ENCODE measurements around the gene RERE. TPM values are rescaled to one million over a fixed set of nuclear protein-coding genes. Genes with fewer than 3 reads are reported as not detected.

Gene RERE
- total RNA-seq, 2 donors from 2014 or later: 144 to 174 TPM

- ATAC-seq (ENCODE audit: insufficient number of reproducible peaks, low FRiP score, low read depth) (no peak), DNase-seq (ENCODE audit: low spot score) (no peak)
- no peak overlapping the region for H3K27ac ChIP-seq
- no peaks in the 10 kb centered on the region for H3K27me3 ChIP-seq (replicated peaks; ENCODE audit: insufficient read depth)
- peaks cover 17 to 72% of the 10 kb centered on the region in 2 donors for H3K4me1 ChIP-seq (ENCODE audit: control insufficient read depth in 1 of 2, low read depth in 2 of 2)
- TF ChIP-seq, protein P1, sequence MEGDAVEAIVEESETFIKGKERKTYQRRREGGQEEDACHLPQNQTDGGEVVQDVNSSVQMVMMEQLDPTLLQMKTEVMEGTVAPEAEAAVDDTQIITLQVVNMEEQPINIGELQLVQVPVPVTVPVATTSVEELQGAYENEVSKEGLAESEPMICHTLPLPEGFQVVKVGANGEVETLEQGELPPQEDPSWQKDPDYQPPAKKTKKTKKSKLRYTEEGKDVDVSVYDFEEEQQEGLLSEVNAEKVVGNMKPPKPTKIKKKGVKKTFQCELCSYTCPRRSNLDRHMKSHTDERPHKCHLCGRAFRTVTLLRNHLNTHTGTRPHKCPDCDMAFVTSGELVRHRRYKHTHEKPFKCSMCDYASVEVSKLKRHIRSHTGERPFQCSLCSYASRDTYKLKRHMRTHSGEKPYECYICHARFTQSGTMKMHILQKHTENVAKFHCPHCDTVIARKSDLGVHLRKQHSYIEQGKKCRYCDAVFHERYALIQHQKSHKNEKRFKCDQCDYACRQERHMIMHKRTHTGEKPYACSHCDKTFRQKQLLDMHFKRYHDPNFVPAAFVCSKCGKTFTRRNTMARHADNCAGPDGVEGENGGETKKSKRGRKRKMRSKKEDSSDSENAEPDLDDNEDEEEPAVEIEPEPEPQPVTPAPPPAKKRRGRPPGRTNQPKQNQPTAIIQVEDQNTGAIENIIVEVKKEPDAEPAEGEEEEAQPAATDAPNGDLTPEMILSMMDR (IDR thresholded peaks at IDR 0.05): no peak
- H3K36me3 ChIP-seq: peaks cover 37% of the 10 kb centered on the region
- no peak overlapping the region for H3K4me3 ChIP-seq
- no peaks in the 10 kb centered on the region for H3K9me3 ChIP-seq
Observed at GRCh38 chr1:8365661-8366362, 451.6 kb downstream of the RERE start.

DNA sequence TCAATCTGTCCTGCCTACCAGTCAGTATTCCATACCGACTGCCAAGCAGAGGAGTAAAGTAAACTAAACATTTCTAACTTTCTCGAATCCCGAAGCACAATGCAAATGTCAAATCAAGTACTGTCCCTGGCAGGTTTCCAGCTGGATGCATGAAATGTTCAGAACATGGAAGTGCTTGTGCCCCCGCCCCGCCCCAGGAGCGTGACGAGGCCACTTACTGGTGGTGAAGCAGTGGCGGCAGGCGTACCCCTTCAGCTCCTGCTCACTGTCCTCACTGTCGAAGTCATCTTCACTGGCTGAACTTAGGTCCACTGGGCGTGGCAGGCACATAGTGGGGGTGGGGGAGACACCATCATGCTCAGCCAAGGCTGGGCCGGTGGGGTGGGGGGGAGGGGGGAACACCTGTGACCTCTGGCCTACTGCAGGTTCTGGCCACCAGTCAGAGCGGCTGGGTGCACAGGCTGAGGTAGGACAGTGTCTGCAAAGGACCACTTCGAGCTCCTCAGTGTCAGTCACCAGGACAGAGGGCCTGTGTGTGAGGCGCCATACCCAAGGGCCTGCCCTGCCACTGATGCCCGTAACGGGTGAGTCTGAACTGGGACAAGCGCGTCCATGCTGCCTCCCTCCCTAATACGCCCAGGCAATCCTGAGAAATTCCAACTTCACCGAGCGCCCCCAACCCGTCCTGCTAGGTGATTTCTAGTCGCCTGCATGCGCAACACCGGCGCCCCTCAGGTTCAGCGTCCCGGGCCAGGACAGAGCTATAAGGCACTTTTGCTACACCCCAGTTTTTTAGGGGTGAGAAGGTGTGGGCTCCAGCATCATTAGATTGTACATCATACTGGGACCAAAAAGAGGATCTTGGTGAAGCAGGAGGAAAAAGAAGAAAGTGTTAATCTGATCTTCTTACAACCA lies 452.7 kb downstream of the RERE start:
- ATAC-seq (ENCODE audit: insufficient number of reproducible peaks, low FRiP score, low read depth): no peak
- H3K27ac ChIP-seq: peak overlapping the region in 1 of 2 donors; percentile 3
- DNase-seq (ENCODE audit: low spot score): no peak
- H3K4me1 ChIP-seq (ENCODE audit: control insufficient read depth in 1 of 2, low read depth in 2 of 2): peaks cover 12 to 61% of the 10 kb centered on the region in 2 donors
- no peaks in the 10 kb centered on the region for H3K9me3 ChIP-seq
- H3K27me3 ChIP-seq (replicated peaks; ENCODE audit: insufficient read depth): no peaks in the 10 kb centered on the region
- H3K36me3 ChIP-seq: peaks cover 45% of the 10 kb centered on the region
- no peak overlapping the region for H3K4me3 ChIP-seq
- TF ChIP-seq, protein P1 (IDR thresholded peaks at IDR 0.05): no peak

DNA sequence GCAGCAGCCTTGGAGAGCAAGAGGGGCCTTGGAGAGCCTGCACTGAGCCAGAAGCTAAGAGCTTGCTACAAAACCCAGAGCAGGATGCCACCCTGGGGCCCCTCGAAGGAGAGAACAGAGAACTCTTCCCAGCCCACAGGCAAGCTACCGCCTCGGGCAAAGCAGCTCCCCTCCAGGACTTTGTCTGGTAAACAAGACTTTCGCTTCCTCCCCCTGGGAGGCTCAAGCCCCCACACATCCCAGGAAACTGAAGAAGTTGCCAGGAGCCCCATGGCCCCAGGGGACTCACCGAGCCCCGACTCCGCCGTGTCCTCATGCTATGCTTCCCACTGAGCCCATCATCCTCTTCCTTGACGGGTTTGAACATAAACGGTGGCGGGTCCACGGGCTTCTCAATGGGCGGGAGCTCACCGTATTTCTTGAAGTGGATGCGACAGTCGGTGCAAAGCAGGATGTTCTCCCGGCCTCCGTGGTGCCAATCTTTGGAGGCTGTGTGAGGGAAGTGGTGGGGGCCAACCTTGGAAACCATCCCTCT lies 453.6 kb downstream of the RERE start:
- Histone ChIP-seq H3K9me3 (no peaks in the 10 kb centered on the region), H3K27ac (peak overlapping the region; percentile 3 to 62), H3K36me3 (peaks cover 53% of the 10 kb centered on the region), H3K4me3 (no peak overlapping the region), H3K27me3 (replicated peaks; ENCODE audit: insufficient read depth) (no peaks in the 10 kb centered on the region), H3K4me1 (ENCODE audit: control insufficient read depth in 1 of 2, low read depth in 2 of 2) (peaks cover 12 to 56% of the 10 kb centered on the region in 2 donors)
- ATAC-seq (ENCODE audit: insufficient number of reproducible peaks, low FRiP score, low read depth) (no peak), DNase-seq (ENCODE audit: low spot score) (no peak)
- TF ChIP-seq, protein P1 (IDR thresholded peaks at IDR 0.05): no peak

DNA sequence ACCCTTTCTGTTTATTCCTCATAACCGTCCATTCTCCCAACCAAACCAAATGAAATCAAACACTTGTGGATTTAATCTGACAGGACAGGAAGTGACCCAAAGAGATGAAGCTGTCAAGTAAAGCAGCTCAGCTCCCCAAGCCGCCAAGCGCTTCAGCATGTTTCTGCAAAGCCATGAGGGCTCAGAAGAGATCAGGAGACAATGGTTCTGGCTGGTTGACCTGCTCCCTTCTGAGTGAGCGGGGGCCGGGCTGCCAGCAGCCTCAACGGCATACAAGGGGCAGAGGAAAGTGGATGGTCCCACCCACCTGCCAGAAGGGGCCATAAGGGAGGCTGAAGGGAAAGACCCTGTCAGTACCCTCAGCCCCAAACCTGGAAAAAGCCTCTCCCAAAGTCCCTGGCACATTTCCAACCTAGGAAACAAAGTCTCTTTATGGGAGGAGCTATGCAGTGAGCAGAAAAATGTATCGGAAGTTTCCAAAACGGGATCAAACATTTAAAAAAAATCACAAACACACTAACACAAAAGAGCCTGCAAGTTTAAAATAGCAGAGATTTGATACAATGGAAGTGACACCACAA lies 454.2 kb downstream of the RERE start:
- Histone ChIP-seq H3K9me3 (no peaks in the 10 kb centered on the region), H3K4me1 (ENCODE audit: control insufficient read depth in 1 of 2, low read depth in 2 of 2) (peaks cover 12 to 50% of the 10 kb centered on the region in 2 donors), H3K27ac (peak overlapping the region; percentile 3 to 62), H3K36me3 (peaks cover 59% of the 10 kb centered on the region), H3K27me3 (replicated peaks; ENCODE audit: insufficient read depth) (no peaks in the 10 kb centered on the region), H3K4me3 (no peak overlapping the region)
- no peak for ATAC-seq (ENCODE audit: insufficient number of reproducible peaks, low FRiP score, low read depth)
- TF ChIP-seq, protein P1 (IDR thresholded peaks at IDR 0.05): no peak
- no peak for DNase-seq (ENCODE audit: low spot score)
